ENCODE measurements around the gene DIP2B. TPM values are rescaled to one million over a fixed set of nuclear protein-coding genes. Genes with fewer than 3 reads are reported as not detected.

DIP2B gene
- polyA plus RNA-seq, 1 of the 3 experiments (the other 2 are of a cell fraction) = 6.6 TPM

GRCh38 chr12:50514526-50515276 lies 9.9 kb downstream of the DIP2B start (continued):
- TF ChIP-seq PBX3 (IDR thresholded peaks at IDR 0.05) = no peak
- no peak for TF ChIP-seq USF1 (IDR thresholded peaks at IDR 0.05; ENCODE audit: borderline replicate concordance, low read depth)

GRCh38 chr12:50515587-50515986 lies 10.8 kb downstream of the DIP2B start:
- H3K4me3 ChIP-seq (ENCODE audit: low read depth in 2 of 2, low read length in 1 of 2) = no peak overlapping the region
- no peak overlapping the region for H2AFZ ChIP-seq (ENCODE audit: low read depth)
- H3K9me3 ChIP-seq = no peaks in the 10 kb centered on the region
- H3K27ac ChIP-seq (ENCODE audit: low read depth in 2 of 2, low read length in 1 of 2) = no peak overlapping the region
- no peaks in the 10 kb centered on the region for H4K20me1 ChIP-seq (ENCODE audit: insufficient read depth)
- H3K79me2 ChIP-seq (ENCODE audit: insufficient read depth) = peaks cover 95% of the 10 kb centered on the region
- ChIA-PET CTCF (interaction anchor here (3.7 kb wide), 1 partner anchor 11 kb away, joined by 14 read pairs; the partner anchor contains the start of gene DIP2B), POLR2A (interaction anchor here (0.6 kb wide), 1 partner anchor 568 kb away, joined by 3 read pairs; no protein-coding TSS in a partner anchor)
- peaks cover 18% of the 10 kb centered on the region for H3F3A ChIP-seq (replicated peaks; ENCODE audit: insufficient read depth)
- peaks cover 0 to 13% of the 10 kb centered on the region in 2 experiments; a peak in 1 of 4 replicates for H3K4me1 ChIP-seq (ENCODE audit: control insufficient read depth in 1 of 2, insufficient read depth in 2 of 2, low read depth in 1 of 2, low read length in 1 of 2)
- no peak overlapping the region for H3K9ac ChIP-seq
- TF ChIP-seq TEAD4 (IDR thresholded peaks at IDR 0.05; ENCODE audit: borderline replicate concordance, insufficient read depth) = no peak
- TF ChIP-seq MXI1 (IDR thresholded peaks at IDR 0.05; ENCODE audit: low read depth, low read length) = no peak
- TF ChIP-seq GABPA (IDR thresholded peaks at IDR 0.05; ENCODE audit: low read depth) = no peak
- TF ChIP-seq RAD21 (IDR thresholded peaks at IDR 0.05; ENCODE audit: low read length) = no peak
- TF ChIP-seq ELF1 (IDR thresholded peaks at IDR 0.05) = no peak
- TF ChIP-seq MAX (IDR thresholded peaks at IDR 0.05; ENCODE audit: low read depth) = no peak
- TF ChIP-seq EZH2phosphoT487 (IDR thresholded peaks at IDR 0.05; ENCODE audit: borderline replicate concordance, low read depth) = no peak
- no peak for TF ChIP-seq FOSL2 (IDR thresholded peaks at IDR 0.05; ENCODE audit: borderline replicate concordance, low read depth)
- TF ChIP-seq REST (IDR thresholded peaks at IDR 0.05; ENCODE audit: low read depth, low read length) = no peak
- TF ChIP-seq POLR2AphosphoS5 (IDR thresholded peaks at IDR 0.05; ENCODE audit: low read depth, low read length) = no peak
- no peak for TF ChIP-seq ZBTB33 (IDR thresholded peaks at IDR 0.05; ENCODE audit: borderline replicate concordance, low read depth)
- 92% methylated on average over 2 of the region's 2 CpGs for WGBS (ENCODE audit: low lambda C conversion rate)
- no peaks in the 10 kb centered on the region for H3K36me3 ChIP-seq (replicated peaks in 1 of 2; ENCODE audit: control insufficient read depth in 1 of 2, insufficient read depth in 2 of 2, low read length in 1 of 2)
- no peak overlapping the region for H3K4me2 ChIP-seq
- no peaks in the 10 kb centered on the region for H3K9me2 ChIP-seq
- DNase-seq = no peak
- H3K27me3 ChIP-seq (ENCODE audit: insufficient read depth) = no peaks in the 10 kb centered on the region
